Measurements from ENCODE around the gene FAM9A.
A peak's percentile ranks its signal among the peaks of the same experiment; 100 is the strongest.
"Not testable (repeated sequence)": the region's sequence is repeated elsewhere in the genome, so short reads cannot be mapped to it uniquely, and the experiment has no call there.

FAM9A gene

GRCh38 chrX:8808661-8809060 lies 7.5 kb upstream of the FAM9A start:
- DNase-seq (ENCODE audit: insufficient read length, low spot score) = no peak
- no peak for FAIRE-seq
- TF ChIP-seq POU2F2 (IDR thresholded peaks at IDR 0.05; ENCODE audit: low read depth, low read length) = no peak
- TF ChIP-seq PAX5 (IDR thresholded peaks at IDR 0.05; ENCODE audit: insufficient read depth, low read length, severe bottlenecking) = no peak
- no peak for TF ChIP-seq POLR2A (IDR thresholded peaks at IDR 0.05; ENCODE audit: low read depth, low read length)
- TF ChIP-seq POLR2AphosphoS5 (IDR thresholded peaks at IDR 0.05; ENCODE audit: low read depth, low read length) = no peak
- TF ChIP-seq TAF1 (IDR thresholded peaks at IDR 0.05; ENCODE audit: low read depth, low read length) = no peak
- no peak for TF ChIP-seq SPI1 (IDR thresholded peaks at IDR 0.05; ENCODE audit: low read depth, low read length)

GRCh38 chrX:8805974-8806373 lies 4.8 kb upstream of the FAM9A start:
- no peak for FAIRE-seq
- no peak for DNase-seq (ENCODE audit: insufficient read length, low spot score)
- TF ChIP-seq PAX5 (IDR thresholded peaks at IDR 0.05; ENCODE audit: insufficient read depth, low read length, severe bottlenecking) (no peak), TAF1 (IDR thresholded peaks at IDR 0.05; ENCODE audit: low read depth, low read length) (no peak), POLR2AphosphoS5 (IDR thresholded peaks at IDR 0.05; ENCODE audit: low read depth, low read length) (no peak), POU2F2 (IDR thresholded peaks at IDR 0.05; ENCODE audit: low read depth, low read length) (no peak), SPI1 (IDR thresholded peaks at IDR 0.05; ENCODE audit: low read depth, low read length) (no peak), POLR2A (IDR thresholded peaks at IDR 0.05; ENCODE audit: low read depth, low read length) (no peak)

GRCh38 chrX:8805046-8805445 lies 3.9 kb upstream of the FAM9A start:
- no peak for TF ChIP-seq POLR2AphosphoS5 (IDR thresholded peaks at IDR 0.05; ENCODE audit: low read depth, low read length)
- no peak for TF ChIP-seq TAF1 (IDR thresholded peaks at IDR 0.05; ENCODE audit: low read depth, low read length)
- no peak for TF ChIP-seq SPI1 (IDR thresholded peaks at IDR 0.05; ENCODE audit: low read depth, low read length)
- no peak for TF ChIP-seq POU2F2 (IDR thresholded peaks at IDR 0.05; ENCODE audit: low read depth, low read length)
- no peak for TF ChIP-seq POLR2A (IDR thresholded peaks at IDR 0.05; ENCODE audit: low read depth, low read length)
- TF ChIP-seq PAX5 (IDR thresholded peaks at IDR 0.05; ENCODE audit: insufficient read depth, low read length, severe bottlenecking) = no peak
- DNase-seq (ENCODE audit: insufficient read length, low spot score) (no peak), FAIRE-seq (no peak)

- FAIRE-seq (no peak), DNase-seq (ENCODE audit: insufficient read length, low spot score) (no peak)
- TF ChIP-seq POU2F2 (IDR thresholded peaks at IDR 0.05; ENCODE audit: low read depth, low read length) (no peak), SPI1 (IDR thresholded peaks at IDR 0.05; ENCODE audit: low read depth, low read length) (no peak), POLR2AphosphoS5 (IDR thresholded peaks at IDR 0.05; ENCODE audit: low read depth, low read length) (no peak), POLR2A (IDR thresholded peaks at IDR 0.05; ENCODE audit: low read depth, low read length) (no peak), PAX5 (IDR thresholded peaks at IDR 0.05; ENCODE audit: insufficient read depth, low read length, severe bottlenecking) (no peak), TAF1 (IDR thresholded peaks at IDR 0.05; ENCODE audit: low read depth, low read length) (no peak)
Observed at GRCh38 chrX:8803326-8803725, 2.1 kb upstream of the FAM9A start.

GRCh38 chrX:8800351-8800750 lies 832 bp downstream of the FAM9A start:
- not testable (repeated sequence) for FAIRE-seq; DNase-seq (ENCODE audit: insufficient read length, low spot score)

GRCh38 chrX:8799281-8799680 lies 1.9 kb downstream of the FAM9A start:
- not testable (repeated sequence) for DNase-seq (ENCODE audit: insufficient read length, low spot score); FAIRE-seq

GRCh38 chrX:8798702-8799101 lies 2.5 kb downstream of the FAM9A start:
- not testable (repeated sequence) for DNase-seq (ENCODE audit: insufficient read length, low spot score); FAIRE-seq

- DNase-seq (ENCODE audit: insufficient read length, low spot score); FAIRE-seq: not testable (repeated sequence)
Observed at GRCh38 chrX:8787119-8787518, 14.1 kb downstream of the FAM9A start.

GRCh38 chrX:8784162-8784561 lies 17.0 kb downstream of the FAM9A start:
- DNase-seq (ENCODE audit: insufficient read length, low spot score) (no peak), FAIRE-seq (no peak)
- no peak for TF ChIP-seq POU2F2 (IDR thresholded peaks at IDR 0.05; ENCODE audit: low read depth, low read length)
- no peak for TF ChIP-seq PAX5 (IDR thresholded peaks at IDR 0.05; ENCODE audit: insufficient read depth, low read length, severe bottlenecking)
- no peak for TF ChIP-seq POLR2AphosphoS5 (IDR thresholded peaks at IDR 0.05; ENCODE audit: low read depth, low read length)
- no peak for TF ChIP-seq TAF1 (IDR thresholded peaks at IDR 0.05; ENCODE audit: low read depth, low read length)
- TF ChIP-seq SPI1 (IDR thresholded peaks at IDR 0.05; ENCODE audit: low read depth, low read length) = no peak
- no peak for TF ChIP-seq POLR2A (IDR thresholded peaks at IDR 0.05; ENCODE audit: low read depth, low read length)

- FAIRE-seq (no peak), DNase-seq (ENCODE audit: insufficient read length, low spot score) (no peak)
- TF ChIP-seq TAF1 (IDR thresholded peaks at IDR 0.05; ENCODE audit: low read depth, low read length) = no peak
Observed at GRCh38 chrX:8783714-8784098, 17.5 kb downstream of the FAM9A start.

- FAIRE-seq (no peak), DNase-seq (ENCODE audit: insufficient read length, low spot score) (peak; percentile 14)
- no peak for TF ChIP-seq POLR2AphosphoS5 (IDR thresholded peaks at IDR 0.05; ENCODE audit: low read depth, low read length)
- no peak for TF ChIP-seq POU2F2 (IDR thresholded peaks at IDR 0.05; ENCODE audit: low read depth, low read length)
- no peak for TF ChIP-seq SPI1 (IDR thresholded peaks at IDR 0.05; ENCODE audit: low read depth, low read length)
- no peak for TF ChIP-seq PAX5 (IDR thresholded peaks at IDR 0.05; ENCODE audit: insufficient read depth, low read length, severe bottlenecking)
- TF ChIP-seq TAF1 (IDR thresholded peaks at IDR 0.05; ENCODE audit: low read depth, low read length) = no peak
- no peak for TF ChIP-seq POLR2A (IDR thresholded peaks at IDR 0.05; ENCODE audit: low read depth, low read length)
Observed at GRCh38 chrX:8783097-8783713, 18.0 kb downstream of the FAM9A start.

Data from GM12891 (cell line).